Measurements from ENCODE around the gene KIAA0232. TPM values are rescaled to one million over a fixed set of nuclear protein-coding genes. Genes with fewer than 3 reads are reported as not detected.
A peak's percentile ranks its signal among the peaks of the same experiment; 100 is the strongest.

The KIAA0232 gene
- total RNA-seq, 1 experiment from 2014 or later: 15.6 TPM

DNA sequence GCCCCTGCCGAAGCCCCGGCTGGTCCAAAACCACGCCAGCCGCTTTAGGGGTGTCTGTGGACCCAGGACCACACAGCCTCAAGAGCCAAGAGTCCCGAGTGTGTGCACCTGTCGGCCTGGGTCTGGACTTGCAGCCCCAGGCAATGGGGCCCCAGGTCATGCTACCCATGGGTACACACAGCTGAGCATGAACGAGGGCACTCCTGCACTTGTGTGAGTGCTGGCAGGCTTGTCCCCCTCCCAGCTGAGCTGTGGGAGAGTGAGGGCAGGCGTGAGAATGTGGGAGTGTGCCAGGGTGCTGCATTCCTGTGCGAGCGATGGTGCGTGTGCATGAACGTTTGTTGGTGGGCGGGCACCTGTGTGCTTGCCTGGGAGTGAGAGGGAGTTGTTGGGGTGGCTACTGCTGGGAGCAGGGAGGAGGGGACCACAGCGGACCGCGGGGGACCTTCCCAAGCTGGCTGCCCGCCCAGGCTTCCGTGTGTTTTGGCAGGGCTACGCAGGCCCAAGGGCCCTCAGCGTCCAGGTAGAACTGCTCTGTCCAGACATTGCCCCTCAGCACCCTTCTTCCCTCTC, 35.7 kb upstream of the KIAA0232 start:
- H3K9me3 Mint-ChIP-seq (ENCODE audit: unreplicated experiment): no peaks in the 10 kb centered on the region
- intact Hi-C loops (cut with micrococcal nuclease): no loop called here
- peak overlapping the region; percentile 87 for H3K27ac Mint-ChIP-seq (ENCODE audit: low read depth, unreplicated experiment)
- peak overlapping the region; percentile 52 for H3K4me3 Mint-ChIP-seq (ENCODE audit: unreplicated experiment)
- CTCF ChIA-PET: interaction anchor here (0.6 to 0.7 kb wide), 2 partner anchors 27 to 92 kb away, joined by 3 read pairs; no protein-coding TSS in a partner anchor
- no peaks in the 10 kb centered on the region for H3K36me3 Mint-ChIP-seq (ENCODE audit: insufficient read depth, unreplicated experiment)
- no peaks in the 10 kb centered on the region for H3K27me3 Mint-ChIP-seq (ENCODE audit: insufficient read depth, unreplicated experiment)
- POLR2A ChIA-PET: interaction anchor here (0.6 to 1.6 kb wide), 3 partner anchors 16 to 37 kb away, joined by 3 to 4 read pairs (median 3); partner anchors contain the start of gene MRFAP1L1
- H3K4me1 Mint-ChIP-seq (ENCODE audit: insufficient read depth, unreplicated experiment): peaks cover 23% of the 10 kb centered on the region
- peak; percentile 72 for DNase-seq (ENCODE audit: unreplicated experiment)
- TF ChIP-seq, protein P1, sequence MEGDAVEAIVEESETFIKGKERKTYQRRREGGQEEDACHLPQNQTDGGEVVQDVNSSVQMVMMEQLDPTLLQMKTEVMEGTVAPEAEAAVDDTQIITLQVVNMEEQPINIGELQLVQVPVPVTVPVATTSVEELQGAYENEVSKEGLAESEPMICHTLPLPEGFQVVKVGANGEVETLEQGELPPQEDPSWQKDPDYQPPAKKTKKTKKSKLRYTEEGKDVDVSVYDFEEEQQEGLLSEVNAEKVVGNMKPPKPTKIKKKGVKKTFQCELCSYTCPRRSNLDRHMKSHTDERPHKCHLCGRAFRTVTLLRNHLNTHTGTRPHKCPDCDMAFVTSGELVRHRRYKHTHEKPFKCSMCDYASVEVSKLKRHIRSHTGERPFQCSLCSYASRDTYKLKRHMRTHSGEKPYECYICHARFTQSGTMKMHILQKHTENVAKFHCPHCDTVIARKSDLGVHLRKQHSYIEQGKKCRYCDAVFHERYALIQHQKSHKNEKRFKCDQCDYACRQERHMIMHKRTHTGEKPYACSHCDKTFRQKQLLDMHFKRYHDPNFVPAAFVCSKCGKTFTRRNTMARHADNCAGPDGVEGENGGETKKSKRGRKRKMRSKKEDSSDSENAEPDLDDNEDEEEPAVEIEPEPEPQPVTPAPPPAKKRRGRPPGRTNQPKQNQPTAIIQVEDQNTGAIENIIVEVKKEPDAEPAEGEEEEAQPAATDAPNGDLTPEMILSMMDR (IDR thresholded peaks at IDR 0.05; ENCODE audit: unreplicated experiment): no peak
- no TSS peak for BruUV-seq (replicated peaks)

DNA sequence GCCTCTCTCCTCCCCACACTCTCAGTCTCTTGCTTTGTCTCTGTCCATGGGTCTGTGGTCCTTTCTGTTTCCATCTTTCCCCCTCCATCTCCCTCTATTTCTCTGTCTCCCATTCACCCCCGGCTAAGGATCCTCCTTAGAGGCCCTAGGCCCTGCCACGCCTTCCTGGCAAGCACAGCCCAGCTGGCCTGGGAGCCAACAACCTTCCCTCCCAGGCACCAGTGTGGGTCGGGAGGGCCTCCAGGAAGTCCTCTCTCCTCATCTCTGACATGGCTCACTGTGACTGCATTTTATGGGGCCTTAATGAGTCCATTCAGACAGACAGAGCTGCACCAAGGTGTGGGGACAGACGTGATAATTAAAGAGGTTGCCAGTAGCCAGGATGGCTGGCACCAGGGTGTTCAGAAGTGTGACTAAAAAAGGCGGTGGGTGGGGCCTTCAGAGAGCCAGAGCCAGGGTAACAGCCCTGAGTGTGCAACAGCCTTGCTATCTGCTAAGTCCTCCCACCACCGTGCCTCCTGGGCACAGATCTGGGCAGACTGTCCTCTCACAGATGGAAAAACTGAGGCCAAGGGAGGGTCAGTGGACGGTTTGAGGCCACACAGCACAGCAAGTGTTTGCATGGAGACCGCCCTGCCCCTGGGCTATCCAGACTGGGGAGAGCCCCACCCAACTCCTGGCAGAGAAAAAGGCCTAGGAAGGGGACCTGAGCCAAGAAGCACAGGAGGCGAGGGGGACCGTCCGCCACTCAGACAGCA, 35.1 kb upstream of the KIAA0232 start:
- intact Hi-C loops (cut with micrococcal nuclease): no loop called here
- POLR2A ChIA-PET: interaction anchor here (0.6 to 0.7 kb wide), 2 partner anchors 15 to 16 kb away, joined by 3 read pairs; no protein-coding TSS in a partner anchor
- Mint-ChIP-seq H3K36me3 (ENCODE audit: insufficient read depth, unreplicated experiment) (no peaks in the 10 kb centered on the region), H3K9me3 (ENCODE audit: unreplicated experiment) (no peaks in the 10 kb centered on the region), H3K4me1 (ENCODE audit: insufficient read depth, unreplicated experiment) (peaks cover 23% of the 10 kb centered on the region), H3K27ac (ENCODE audit: low read depth, unreplicated experiment) (peak overlapping the region; percentile 87), H3K27me3 (ENCODE audit: insufficient read depth, unreplicated experiment) (no peaks in the 10 kb centered on the region), H3K4me3 (ENCODE audit: unreplicated experiment) (peak overlapping the region; percentile 52)
- CTCF ChIA-PET: interaction anchor here (0.7 kb wide), 1 partner anchor 91 kb away, joined by 3 read pairs; no protein-coding TSS in a partner anchor
- TF ChIP-seq, protein P1 (IDR thresholded peaks at IDR 0.05; ENCODE audit: unreplicated experiment): no peak
- no TSS peak for BruUV-seq (replicated peaks)
- peak; percentile 75 for DNase-seq (ENCODE audit: unreplicated experiment)

DNA sequence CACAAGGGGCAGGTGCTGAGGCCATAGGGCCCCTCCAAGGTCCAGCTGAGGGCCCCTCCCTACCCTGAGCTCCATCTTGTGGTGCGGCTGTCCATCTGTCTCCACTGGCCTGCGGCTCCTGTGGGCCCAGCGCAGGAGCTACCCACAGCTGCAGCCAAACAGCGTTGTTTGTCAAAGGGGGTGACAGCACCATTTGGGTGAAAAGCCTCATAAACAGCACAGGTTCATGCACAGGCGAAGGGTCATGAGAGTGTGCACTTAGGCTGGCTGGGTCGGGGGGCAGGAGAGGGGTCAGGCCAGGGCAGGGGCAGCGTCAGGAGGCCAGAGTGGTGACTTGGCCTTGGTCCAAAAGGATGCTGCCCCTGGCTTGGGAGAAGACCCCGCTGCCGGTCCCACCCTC, 34.2 kb upstream of the KIAA0232 start:
- intact Hi-C loops (cut with micrococcal nuclease): no loop called here
- TF ChIP-seq, protein P1 (IDR thresholded peaks at IDR 0.05; ENCODE audit: unreplicated experiment): no peak
- Mint-ChIP-seq H3K27ac (ENCODE audit: low read depth, unreplicated experiment) (no peak overlapping the region), H3K9me3 (ENCODE audit: unreplicated experiment) (no peaks in the 10 kb centered on the region), H3K36me3 (ENCODE audit: insufficient read depth, unreplicated experiment) (no peaks in the 10 kb centered on the region), H3K4me3 (ENCODE audit: unreplicated experiment) (no peak overlapping the region), H3K4me1 (ENCODE audit: insufficient read depth, unreplicated experiment) (peaks cover 23% of the 10 kb centered on the region), H3K27me3 (ENCODE audit: insufficient read depth, unreplicated experiment) (no peaks in the 10 kb centered on the region)
- BruUV-seq (replicated peaks): no TSS peak
- ChIA-PET CTCF (interaction anchor here (0.7 to 1.3 kb wide), 3 partner anchors 15 to 126 kb away, joined by 3 to 5 read pairs (median 4); no protein-coding TSS in a partner anchor), POLR2A (interaction anchor here (1.3 to 2.0 kb wide), 2 partner anchors 16 to 20 kb away, joined by 4 to 15 read pairs; no protein-coding TSS in a partner anchor)
- DNase-seq (ENCODE audit: unreplicated experiment): no peak
